ENCODE data around the gene DDR2. TPM values are rescaled to one million over a fixed set of nuclear protein-coding genes. Genes with fewer than 3 reads are reported as not detected.
"Not testable (repeated sequence)": the region's sequence is repeated elsewhere in the genome, so short reads cannot be mapped to it uniquely, and the experiment has no call there.

The DDR2 gene
- 1 to 10 TPM; 2.8 to 4.0 TPM for polyA plus RNA-seq

- H3K27ac ChIP-seq (ENCODE audit: low read depth in 2 of 2, low read length in 1 of 2), result peak within 1 kb of the TSS; percentile 78 to 79
- peak within 1 kb of the TSS; percentile 30 to 47 for H3K4me3 ChIP-seq (ENCODE audit: low read depth in 1 of 2, low read length in 2 of 2)
- no peaks in the 10 kb centered on the region for H3K9me3 ChIP-seq (ENCODE audit: control insufficient read depth in 2 of 2, insufficient read depth in 1 of 2, low read depth in 1 of 2, low read length in 1 of 2)
- H3K4me1 ChIP-seq (ENCODE audit: control insufficient read depth in 2 of 2, insufficient read depth in 2 of 2, low read length in 1 of 2), result no peaks in the 10 kb centered on the region
- no peaks in the 10 kb centered on the region for H3K27me3 ChIP-seq (ENCODE audit: control insufficient read depth in 1 of 2, insufficient read depth in 2 of 2, low read length in 2 of 2)
- 48 to 63% methylated on average over 4 of the region's 4 CpGs for WGBS, 2 donors
- H3K36me3 ChIP-seq (ENCODE audit: control insufficient read depth in 2 of 2, insufficient read depth in 2 of 2, low read length in 1 of 2), result no peaks in the 10 kb centered on the region
Observed at GRCh38 chr1:162632217-162632666, at the start of gene DDR2. DDR2 (plus strand) TSS chr1:162632464; CDS start chr1:162719064, 86,600 bp downstream.

GRCh38 chr1:162582901-162583300, 49.4 kb upstream of the DDR2 start:
- not testable (repeated sequence) for H3K9me3 ChIP-seq (ENCODE audit: control insufficient read depth in 2 of 2, insufficient read depth in 1 of 2, low read depth in 1 of 2, low read length in 1 of 2)
- 72 to 89% methylated on average over 5 to 6 of the region's 6 CpGs for WGBS, 2 donors

DNA sequence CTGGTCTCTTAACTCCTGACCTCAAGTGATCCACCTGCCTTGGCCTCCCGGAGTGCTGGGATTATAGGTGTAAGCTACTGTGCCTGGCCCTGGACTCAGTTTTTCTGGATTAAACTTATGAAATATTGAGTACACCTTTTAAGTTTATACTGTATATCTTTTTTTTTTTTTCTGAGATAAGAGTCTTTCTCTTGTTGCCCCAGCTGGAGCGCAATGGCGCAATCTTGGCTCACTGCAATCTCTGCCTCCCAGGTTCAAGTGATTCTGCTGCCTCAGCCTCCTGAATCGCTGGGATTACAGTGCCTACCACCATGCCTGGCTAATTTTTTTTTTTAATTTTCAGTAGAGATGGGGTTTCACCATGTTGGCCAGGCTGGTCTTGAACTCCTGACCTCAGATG, 47.2 kb upstream of the DDR2 start:
- not testable (repeated sequence) for H3K4me3 ChIP-seq (ENCODE audit: low read depth in 1 of 2, low read length in 2 of 2); H3K27me3 ChIP-seq (ENCODE audit: control insufficient read depth in 1 of 2, insufficient read depth in 2 of 2, low read length in 2 of 2); H3K36me3 ChIP-seq (ENCODE audit: control insufficient read depth in 2 of 2, insufficient read depth in 2 of 2, low read length in 1 of 2); H3K9me3 ChIP-seq (ENCODE audit: control insufficient read depth in 2 of 2, insufficient read depth in 1 of 2, low read depth in 1 of 2, low read length in 1 of 2); H3K4me1 ChIP-seq (ENCODE audit: control insufficient read depth in 2 of 2, insufficient read depth in 2 of 2, low read length in 1 of 2); H3K27ac ChIP-seq (ENCODE audit: low read depth in 2 of 2, low read length in 1 of 2)
- 93 to 98% methylated on average over 4 of the region's 4 CpGs for WGBS, 2 donors

More at GRCh38 chr1:162582901-162583300, 49.4 kb upstream of the DDR2 start:
- H3K4me1 ChIP-seq (ENCODE audit: control insufficient read depth in 2 of 2, insufficient read depth in 2 of 2, low read length in 1 of 2); H3K36me3 ChIP-seq (ENCODE audit: control insufficient read depth in 2 of 2, insufficient read depth in 2 of 2, low read length in 1 of 2); H3K4me3 ChIP-seq (ENCODE audit: low read depth in 1 of 2, low read length in 2 of 2); H3K27me3 ChIP-seq (ENCODE audit: control insufficient read depth in 1 of 2, insufficient read depth in 2 of 2, low read length in 2 of 2); H3K27ac ChIP-seq (ENCODE audit: low read depth in 2 of 2, low read length in 1 of 2): not testable (repeated sequence)

- no peak overlapping the region for H3K27ac ChIP-seq (ENCODE audit: low read depth in 2 of 2, low read length in 1 of 2)
Observed at GRCh38 chr1:162587347-162587746, 44.9 kb upstream of the DDR2 start.

DNA sequence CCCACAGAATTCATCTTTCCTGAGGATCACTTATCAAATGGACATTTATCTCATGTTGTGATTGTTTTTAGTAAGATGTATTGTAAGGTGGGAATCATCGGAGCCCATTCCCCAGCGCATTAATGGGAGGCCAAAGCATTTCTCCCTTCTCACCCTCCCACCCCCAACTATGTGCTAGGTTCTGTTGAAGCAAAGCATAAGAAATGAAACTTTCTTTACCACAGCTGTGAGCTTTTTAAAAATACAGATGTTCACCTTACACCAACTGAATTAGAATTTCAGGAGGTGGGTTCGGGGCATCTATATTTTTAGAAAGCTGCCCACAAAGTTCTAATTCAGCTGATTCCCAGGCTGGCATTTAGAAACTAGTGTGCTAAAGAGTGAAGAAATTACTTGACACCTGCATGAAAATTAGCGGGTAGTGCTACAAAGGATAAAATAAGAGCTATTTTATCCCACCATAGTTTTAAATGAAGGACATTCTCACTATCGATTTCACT, 44.5 kb upstream of the DDR2 start:
- no peaks in the 10 kb centered on the region for H3K4me1 ChIP-seq (ENCODE audit: control insufficient read depth in 2 of 2, insufficient read depth in 2 of 2, low read length in 1 of 2)
- H3K27me3 ChIP-seq (ENCODE audit: control insufficient read depth in 1 of 2, insufficient read depth in 2 of 2, low read length in 2 of 2), result no peaks in the 10 kb centered on the region
- no peak overlapping the region for H3K4me3 ChIP-seq (ENCODE audit: low read depth in 1 of 2, low read length in 2 of 2)
- no peaks in the 10 kb centered on the region for H3K9me3 ChIP-seq (ENCODE audit: control insufficient read depth in 2 of 2, insufficient read depth in 1 of 2, low read depth in 1 of 2, low read length in 1 of 2)
- peaks cover 3% of the 10 kb centered on the region in 2 donors for H3K36me3 ChIP-seq (ENCODE audit: control insufficient read depth in 2 of 2, insufficient read depth in 2 of 2, low read length in 1 of 2)
- WGBS, 2 donors, result 94 to 97% methylated on average over 5 of the region's 5 CpGs
- no peak overlapping the region for H3K27ac ChIP-seq (ENCODE audit: low read depth in 2 of 2, low read length in 1 of 2)

More at GRCh38 chr1:162587347-162587746, 44.9 kb upstream of the DDR2 start:
- WGBS, 2 donors, result 35 to 48% methylated on average over 6 of the region's 6 CpGs
- Histone ChIP-seq H3K9me3 (ENCODE audit: control insufficient read depth in 2 of 2, insufficient read depth in 1 of 2, low read depth in 1 of 2, low read length in 1 of 2) (no peaks in the 10 kb centered on the region), H3K4me1 (ENCODE audit: control insufficient read depth in 2 of 2, insufficient read depth in 2 of 2, low read length in 1 of 2) (no peaks in the 10 kb centered on the region), H3K36me3 (ENCODE audit: control insufficient read depth in 2 of 2, insufficient read depth in 2 of 2, low read length in 1 of 2) (no peaks in the 10 kb centered on the region), H3K27me3 (ENCODE audit: control insufficient read depth in 1 of 2, insufficient read depth in 2 of 2, low read length in 2 of 2) (no peaks in the 10 kb centered on the region), H3K4me3 (ENCODE audit: low read depth in 1 of 2, low read length in 2 of 2) (no peak overlapping the region)

- Histone ChIP-seq H3K4me3 (ENCODE audit: low read depth in 1 of 2, low read length in 2 of 2) (no peak overlapping the region), H3K27ac (ENCODE audit: low read depth in 2 of 2, low read length in 1 of 2) (no peak overlapping the region), H3K9me3 (ENCODE audit: control insufficient read depth in 2 of 2, insufficient read depth in 1 of 2, low read depth in 1 of 2, low read length in 1 of 2) (no peaks in the 10 kb centered on the region), H3K4me1 (ENCODE audit: control insufficient read depth in 2 of 2, insufficient read depth in 2 of 2, low read length in 1 of 2) (no peaks in the 10 kb centered on the region), H3K36me3 (ENCODE audit: control insufficient read depth in 2 of 2, insufficient read depth in 2 of 2, low read length in 1 of 2) (peaks cover 4 to 8% of the 10 kb centered on the region in 2 donors), H3K27me3 (ENCODE audit: control insufficient read depth in 1 of 2, insufficient read depth in 2 of 2, low read length in 2 of 2) (no peaks in the 10 kb centered on the region)
- WGBS, 2 donors, result 98% methylated on average over 3 of the region's 3 CpGs
Observed at GRCh38 chr1:162590101-162590500, 42.2 kb upstream of the DDR2 start.

DNA sequence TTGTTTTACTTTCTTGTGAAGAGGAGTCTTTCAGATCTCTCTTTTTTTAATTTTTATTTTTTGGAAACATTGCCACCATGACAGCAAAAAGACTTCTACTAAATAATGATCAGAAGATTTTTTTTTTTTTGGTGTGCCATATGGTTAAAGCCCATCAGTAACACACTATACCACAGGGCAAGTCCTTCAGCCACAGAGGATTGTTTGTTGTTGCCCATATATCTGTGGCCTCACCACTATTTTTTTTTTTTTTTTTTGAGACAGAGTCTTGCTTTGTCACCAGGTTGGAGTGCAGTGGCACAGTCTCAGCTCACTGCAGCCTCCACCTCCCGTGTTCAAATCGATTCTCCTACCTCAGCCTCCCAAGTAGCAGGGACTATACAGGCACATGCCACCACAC, 41.6 kb upstream of the DDR2 start:
- Histone ChIP-seq H3K36me3 (ENCODE audit: control insufficient read depth in 2 of 2, insufficient read depth in 2 of 2, low read length in 1 of 2) (peaks cover 7 to 8% of the 10 kb centered on the region in 2 donors), H3K27me3 (ENCODE audit: control insufficient read depth in 1 of 2, insufficient read depth in 2 of 2, low read length in 2 of 2) (no peaks in the 10 kb centered on the region), H3K27ac (ENCODE audit: low read depth in 2 of 2, low read length in 1 of 2) (no peak overlapping the region), H3K9me3 (ENCODE audit: control insufficient read depth in 2 of 2, insufficient read depth in 1 of 2, low read depth in 1 of 2, low read length in 1 of 2) (no peaks in the 10 kb centered on the region), H3K4me1 (ENCODE audit: control insufficient read depth in 2 of 2, insufficient read depth in 2 of 2, low read length in 1 of 2) (no peaks in the 10 kb centered on the region), H3K4me3 (ENCODE audit: low read depth in 1 of 2, low read length in 2 of 2) (no peak overlapping the region)
- 97 to 98% methylated on average over 2 of the region's 2 CpGs for WGBS, 2 donors

DNA sequence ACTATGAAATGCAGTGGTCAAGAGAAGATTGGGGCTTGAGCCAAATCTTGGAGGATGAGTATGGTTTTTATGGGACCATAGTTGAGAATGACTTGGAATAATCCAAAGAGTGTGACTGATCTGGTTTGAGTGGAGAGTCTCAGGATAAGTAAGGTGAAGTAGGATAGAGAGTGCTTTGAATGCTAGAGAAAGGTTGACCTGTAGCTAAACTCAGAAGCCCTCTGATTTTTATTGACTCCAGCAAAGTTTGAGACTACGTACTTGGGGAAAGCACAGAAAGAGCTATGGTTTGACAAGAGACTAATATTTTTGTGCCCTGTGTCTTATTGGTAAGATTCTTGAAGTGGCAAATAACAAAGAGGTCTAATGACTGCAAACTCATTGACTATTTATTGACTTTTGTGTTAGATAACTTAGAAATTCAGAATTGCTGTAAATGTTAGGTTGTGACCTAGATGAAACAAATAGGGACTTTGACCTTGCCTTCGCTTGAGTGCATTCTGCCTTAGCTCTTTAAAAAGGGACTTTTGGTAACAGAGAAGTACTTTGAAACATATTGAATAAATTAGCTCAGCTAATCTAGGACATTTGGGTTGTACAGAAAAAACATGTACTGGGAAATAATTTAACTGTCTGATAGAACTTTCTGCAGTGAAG, 35.6 kb upstream of the DDR2 start:
- no peaks in the 10 kb centered on the region for H3K4me1 ChIP-seq (ENCODE audit: control insufficient read depth in 2 of 2, insufficient read depth in 2 of 2, low read length in 1 of 2)
- no peaks in the 10 kb centered on the region for H3K9me3 ChIP-seq (ENCODE audit: control insufficient read depth in 2 of 2, insufficient read depth in 1 of 2, low read depth in 1 of 2, low read length in 1 of 2)
- H3K27me3 ChIP-seq (ENCODE audit: control insufficient read depth in 1 of 2, insufficient read depth in 2 of 2, low read length in 2 of 2), result no peaks in the 10 kb centered on the region
- no peak overlapping the region for H3K4me3 ChIP-seq (ENCODE audit: low read depth in 1 of 2, low read length in 2 of 2)
- no peak overlapping the region for H3K27ac ChIP-seq (ENCODE audit: low read depth in 2 of 2, low read length in 1 of 2)
- WGBS, 2 donors, result 84 to 98% methylated on average over 2 of the region's 2 CpGs
- H3K36me3 ChIP-seq (ENCODE audit: control insufficient read depth in 2 of 2, insufficient read depth in 2 of 2, low read length in 1 of 2), result peaks cover 8 to 9% of the 10 kb centered on the region in 2 donors

GRCh38 chr1:162599451-162599850, 32.8 kb upstream of the DDR2 start:
- Histone ChIP-seq H3K4me3 (ENCODE audit: low read depth in 1 of 2, low read length in 2 of 2) (no peak overlapping the region), H3K27ac (ENCODE audit: low read depth in 2 of 2, low read length in 1 of 2) (no peak overlapping the region), H3K36me3 (ENCODE audit: control insufficient read depth in 2 of 2, insufficient read depth in 2 of 2, low read length in 1 of 2) (peaks cover 2 to 6% of the 10 kb centered on the region in 2 donors), H3K9me3 (ENCODE audit: control insufficient read depth in 2 of 2, insufficient read depth in 1 of 2, low read depth in 1 of 2, low read length in 1 of 2) (no peaks in the 10 kb centered on the region), H3K27me3 (ENCODE audit: control insufficient read depth in 1 of 2, insufficient read depth in 2 of 2, low read length in 2 of 2) (no peaks in the 10 kb centered on the region), H3K4me1 (ENCODE audit: control insufficient read depth in 2 of 2, insufficient read depth in 2 of 2, low read length in 1 of 2) (no peaks in the 10 kb centered on the region)
- WGBS, 2 donors, result 79 to 85% methylated on average over 1 of the region's 1 CpG

- not testable (repeated sequence) for H3K4me1 ChIP-seq (ENCODE audit: control insufficient read depth in 2 of 2, insufficient read depth in 2 of 2, low read length in 1 of 2); H3K27ac ChIP-seq (ENCODE audit: low read depth in 2 of 2, low read length in 1 of 2); H3K36me3 ChIP-seq (ENCODE audit: control insufficient read depth in 2 of 2, insufficient read depth in 2 of 2, low read length in 1 of 2); H3K9me3 ChIP-seq (ENCODE audit: control insufficient read depth in 2 of 2, insufficient read depth in 1 of 2, low read depth in 1 of 2, low read length in 1 of 2); H3K4me3 ChIP-seq (ENCODE audit: low read depth in 1 of 2, low read length in 2 of 2); H3K27me3 ChIP-seq (ENCODE audit: control insufficient read depth in 1 of 2, insufficient read depth in 2 of 2, low read length in 2 of 2)
- WGBS, 2 donors, result 97 to 98% methylated on average over 2 of the region's 2 CpGs
Observed at GRCh38 chr1:162603117-162603516, 29.1 kb upstream of the DDR2 start.
